Nephron (organoid): ENCODE results near the gene MAPK9.
A peak's percentile ranks its signal among the peaks of the same experiment; 100 is the strongest.

Experiments used
- H3K27ac Mint-ChIP-seq, 3 experiments: 2 replicates each; pipeline ENCODE4 v1.8.0; 2020; ENCODE audit warnings: mixed read lengths in 3 of 3, mild to moderate bottlenecking in 2 of 3, moderate library complexity in 1 of 3
- H3K27me3 Mint-ChIP-seq: 2 replicates; pipeline ENCODE4 v1.8.0; 2021; ENCODE audit warnings: low read depth, mild to moderate bottlenecking, moderate library complexity, mixed read lengths
- H3K36me3 Mint-ChIP-seq: 2 replicates; pipeline ENCODE4 v1.8.0; 2020; ENCODE audit warnings: low read depth, mixed read lengths
- H3K4me1 Mint-ChIP-seq: 2 replicates; pipeline ENCODE4 v1.8.0; 2020; ENCODE audit warnings: mixed read lengths
- H3K4me3 Mint-ChIP-seq, 3 experiments: 2 replicates each; pipeline ENCODE4 v1.8.0; 2020; ENCODE audit warnings: mild to moderate bottlenecking in 3 of 3, mixed read lengths in 3 of 3, moderate library complexity in 2 of 3
- H3K9me3 Mint-ChIP-seq: 2 replicates; pipeline ENCODE4 v1.8.0; 2020; ENCODE audit warnings: mixed read lengths
- TF ChIP-seq, protein P1 (sequence below), 3 experiments: fragments of 200-600 bp; sonication (generic); IDR thresholded peaks; one replicate each; pipeline ENCODE4 v1.5.0; 2021; ENCODE audit warnings: antibody characterized with exemption in 3 of 3; ENCODE audit not compliant: unreplicated experiment in 3 of 3

The MAPK9 gene

DNA sequence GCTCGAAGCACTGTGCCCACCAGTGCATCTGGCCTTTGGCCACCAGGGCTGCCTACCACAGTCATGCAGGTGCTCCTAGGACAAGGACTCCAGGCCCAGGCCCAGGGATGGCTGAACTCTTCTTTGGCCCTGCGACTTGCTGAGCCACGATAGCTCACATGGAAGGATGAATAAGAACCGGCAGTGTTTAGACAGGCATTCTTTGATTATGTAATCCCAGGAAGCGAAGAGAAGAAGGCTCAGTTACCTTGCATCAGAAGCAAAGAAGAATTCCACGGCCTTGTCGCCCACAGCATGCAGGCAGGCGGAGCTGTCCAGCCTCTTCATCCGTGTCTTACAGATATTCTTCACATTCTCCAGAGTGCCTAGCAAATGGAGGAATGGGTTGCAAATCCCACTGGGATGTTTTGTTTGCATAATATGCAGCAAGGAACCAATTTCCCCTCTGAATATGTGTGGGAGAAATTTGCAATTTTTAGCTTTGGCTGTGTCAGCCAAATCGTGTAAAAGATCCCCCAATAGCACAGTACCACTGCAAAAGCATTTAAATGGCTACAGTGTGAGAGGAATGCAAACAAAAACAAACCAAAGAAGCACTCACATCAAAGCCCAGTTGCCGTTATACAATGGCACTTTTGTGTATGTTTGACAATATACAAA is 32.2 kb upstream of the MAPK9 start:
- peak overlapping the region; percentile 19 to 63 (median 56) for H3K27ac Mint-ChIP-seq
- H3K36me3 Mint-ChIP-seq: peaks cover 28% of the 10 kb centered on the region
- no peaks in the 10 kb centered on the region for H3K9me3 Mint-ChIP-seq
- peaks cover 6% of the 10 kb centered on the region for H3K27me3 Mint-ChIP-seq
- peak overlapping the region in 1 of 3 experiments; percentile 32 for H3K4me3 Mint-ChIP-seq
- TF ChIP-seq, protein P1, sequence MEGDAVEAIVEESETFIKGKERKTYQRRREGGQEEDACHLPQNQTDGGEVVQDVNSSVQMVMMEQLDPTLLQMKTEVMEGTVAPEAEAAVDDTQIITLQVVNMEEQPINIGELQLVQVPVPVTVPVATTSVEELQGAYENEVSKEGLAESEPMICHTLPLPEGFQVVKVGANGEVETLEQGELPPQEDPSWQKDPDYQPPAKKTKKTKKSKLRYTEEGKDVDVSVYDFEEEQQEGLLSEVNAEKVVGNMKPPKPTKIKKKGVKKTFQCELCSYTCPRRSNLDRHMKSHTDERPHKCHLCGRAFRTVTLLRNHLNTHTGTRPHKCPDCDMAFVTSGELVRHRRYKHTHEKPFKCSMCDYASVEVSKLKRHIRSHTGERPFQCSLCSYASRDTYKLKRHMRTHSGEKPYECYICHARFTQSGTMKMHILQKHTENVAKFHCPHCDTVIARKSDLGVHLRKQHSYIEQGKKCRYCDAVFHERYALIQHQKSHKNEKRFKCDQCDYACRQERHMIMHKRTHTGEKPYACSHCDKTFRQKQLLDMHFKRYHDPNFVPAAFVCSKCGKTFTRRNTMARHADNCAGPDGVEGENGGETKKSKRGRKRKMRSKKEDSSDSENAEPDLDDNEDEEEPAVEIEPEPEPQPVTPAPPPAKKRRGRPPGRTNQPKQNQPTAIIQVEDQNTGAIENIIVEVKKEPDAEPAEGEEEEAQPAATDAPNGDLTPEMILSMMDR (IDR thresholded peaks at IDR 0.05; ENCODE audit: unreplicated experiment in 3 of 3): no peak
- H3K4me1 Mint-ChIP-seq: peaks cover 19% of the 10 kb centered on the region

DNA sequence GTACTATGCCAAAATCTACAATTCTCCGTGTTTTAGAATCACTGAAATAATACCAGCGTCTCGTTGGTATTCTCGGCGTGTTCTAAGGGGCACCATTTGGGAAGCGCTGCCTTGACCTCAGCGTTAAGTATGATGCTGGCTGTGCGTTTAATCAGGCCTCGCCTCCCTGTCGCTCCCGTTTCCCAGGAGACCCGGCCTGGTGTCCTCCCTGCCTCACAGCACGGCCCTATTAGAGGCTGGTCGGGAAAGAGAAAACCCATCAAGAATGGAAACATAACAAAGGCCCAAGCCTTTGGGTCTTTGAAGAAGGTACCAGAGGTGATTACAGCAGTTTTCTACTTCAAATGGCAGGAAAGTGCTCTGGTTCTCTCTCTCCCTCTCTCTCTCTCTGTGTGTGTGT is 31.3 kb upstream of the MAPK9 start:
- Mint-ChIP-seq H3K9me3 (no peaks in the 10 kb centered on the region), H3K27me3 (peaks cover 6% of the 10 kb centered on the region), H3K36me3 (peaks cover 33% of the 10 kb centered on the region), H3K4me1 (peaks cover 19% of the 10 kb centered on the region), H3K4me3 (no peak overlapping the region), H3K27ac (peak overlapping the region; percentile 26 to 63 (median 43))
- TF ChIP-seq, protein P1 (IDR thresholded peaks at IDR 0.05; ENCODE audit: unreplicated experiment in 3 of 3): no peak

DNA sequence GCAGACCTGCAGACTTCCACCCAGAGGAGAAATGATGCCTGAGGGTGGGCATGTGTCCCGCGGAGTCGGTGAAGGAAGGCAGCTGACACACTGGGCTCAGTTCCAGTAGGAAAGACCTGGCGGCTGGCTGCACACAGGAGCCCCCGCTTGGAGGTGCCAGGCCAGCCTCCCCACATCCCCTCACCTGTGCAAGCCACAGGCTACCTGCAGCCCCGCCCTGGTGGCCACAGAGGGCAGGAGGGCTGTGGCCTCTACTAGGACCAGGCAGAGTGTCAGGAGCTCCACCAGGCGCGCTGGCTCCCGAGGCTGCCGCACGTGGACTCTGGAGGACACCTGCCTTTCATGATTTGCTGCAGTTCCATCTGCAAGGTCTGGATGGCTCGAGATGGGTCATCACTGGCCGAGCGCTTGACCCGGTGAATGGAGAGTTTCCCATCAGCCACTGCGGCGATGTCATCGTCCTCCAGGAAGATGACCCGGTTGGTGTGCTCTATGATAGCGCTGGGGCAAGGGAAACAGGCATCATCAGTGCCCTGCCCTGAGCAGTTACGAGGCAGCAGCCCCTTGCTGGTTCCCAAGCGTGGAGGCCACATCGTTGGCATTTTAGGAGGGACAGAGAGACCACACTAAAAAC is 26.7 kb upstream of the MAPK9 start:
- Mint-ChIP-seq H3K4me1 (no peaks in the 10 kb centered on the region), H3K27ac (no peak overlapping the region), H3K36me3 (peaks cover 46% of the 10 kb centered on the region), H3K9me3 (no peaks in the 10 kb centered on the region), H3K27me3 (no peaks in the 10 kb centered on the region), H3K4me3 (no peak overlapping the region)
- TF ChIP-seq, protein P1 (IDR thresholded peaks at IDR 0.05; ENCODE audit: unreplicated experiment in 3 of 3): no peak

DNA sequence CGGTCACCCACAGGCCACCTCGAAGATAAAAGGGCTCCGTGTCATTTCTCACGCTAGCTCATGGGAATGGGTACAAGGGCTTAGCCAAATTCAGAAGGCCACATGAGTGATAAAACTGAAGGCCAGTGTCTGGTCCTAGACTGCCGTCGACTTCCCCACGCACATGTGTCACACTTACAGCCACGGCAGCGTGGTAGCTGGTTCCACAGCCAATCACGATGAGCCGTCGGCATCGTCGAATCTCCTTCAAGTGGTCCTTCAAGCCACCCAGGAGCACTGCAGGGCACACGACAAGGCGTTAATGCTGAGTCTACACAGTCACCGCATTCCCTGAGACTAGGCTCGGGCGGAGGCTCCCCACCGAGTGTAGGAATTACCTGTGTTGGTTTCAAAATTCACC is 24.7 kb upstream of the MAPK9 start:
- H3K9me3 Mint-ChIP-seq: no peaks in the 10 kb centered on the region
- H3K4me3 Mint-ChIP-seq: no peak overlapping the region
- peaks cover 2% of the 10 kb centered on the region for H3K27me3 Mint-ChIP-seq
- no peak overlapping the region for H3K27ac Mint-ChIP-seq
- H3K36me3 Mint-ChIP-seq: peaks cover 42% of the 10 kb centered on the region
- H3K4me1 Mint-ChIP-seq: no peaks in the 10 kb centered on the region
- TF ChIP-seq, protein P1 (IDR thresholded peaks at IDR 0.05; ENCODE audit: unreplicated experiment in 3 of 3): no peak

DNA sequence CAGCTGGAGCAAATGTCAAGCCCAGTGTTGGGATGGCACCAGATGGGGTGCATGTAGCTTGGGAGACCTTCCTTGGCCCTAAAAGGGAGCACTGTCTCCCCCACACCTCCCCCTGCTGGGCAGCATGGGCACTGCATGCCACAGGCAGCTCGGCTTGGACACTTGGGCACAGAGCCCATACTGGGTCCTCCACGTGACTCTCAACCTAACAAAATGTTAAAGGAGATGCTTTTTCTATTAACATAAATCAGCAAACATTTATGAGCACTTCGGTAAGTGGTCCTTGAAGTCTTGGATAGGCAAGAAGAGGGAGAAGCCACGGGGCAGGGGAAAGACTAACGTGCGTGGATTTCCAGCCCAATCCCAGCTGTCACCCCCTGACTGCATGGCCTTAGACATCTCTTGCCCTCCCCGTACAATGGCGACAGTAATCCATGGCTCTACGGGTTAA is 23.9 kb upstream of the MAPK9 start:
- H3K36me3 Mint-ChIP-seq: peaks cover 44% of the 10 kb centered on the region
- H3K4me1 Mint-ChIP-seq: peaks cover 6% of the 10 kb centered on the region
- H3K27me3 Mint-ChIP-seq: peaks cover 5% of the 10 kb centered on the region
- H3K9me3 Mint-ChIP-seq: no peaks in the 10 kb centered on the region
- no peak overlapping the region for H3K27ac Mint-ChIP-seq
- TF ChIP-seq, protein P1 (IDR thresholded peaks at IDR 0.05; ENCODE audit: unreplicated experiment in 3 of 3): peak; percentile 68 to 74 (median 74)
- no peak overlapping the region for H3K4me3 Mint-ChIP-seq
